HepG2 (cell line): Measurements from ENCODE around the gene EXPH5. TPM values are rescaled to one million over a fixed set of nuclear protein-coding genes. Genes with fewer than 3 reads are reported as not detected.
A peak's percentile ranks its signal among the peaks of the same experiment; 100 is the strongest.

Experiments
- CBX1 ChIP-seq: IDR thresholded peaks from one replicate; pipeline ENCODE4 v1.6.1; 2016; ENCODE audit warnings: antibody characterized with exemption, low read depth
- FOXJ3 ChIP-seq: sonication (generic); formaldehyde crosslinking; IDR thresholded peaks from 2 replicates; pipeline ENCODE4 v1.4.0; 2020; ENCODE audit warnings: missing genetic modification reagents, mild to moderate bottlenecking, borderline replicate concordance
- IRX3 ChIP-seq: sonication (generic); formaldehyde crosslinking; IDR thresholded peaks from 2 replicates; pipeline ENCODE4 v1.8.1; 2023; ENCODE audit warnings: mild to moderate bottlenecking, low read depth, missing genetic modification reagents, borderline replicate concordance
- KMT2A ChIP-seq: sonication (generic); formaldehyde crosslinking; IDR thresholded peaks from 2 replicates; pipeline ENCODE4 v1.4.0; 2020; ENCODE audit warnings: missing genetic modification reagents
- KMT2B ChIP-seq: IDR thresholded peaks from 2 replicates; pipeline ENCODE4 v1.6.1; 2016; ENCODE audit warnings: missing genetic modification reagents, missing compliant biosample characterization
- PAF1 ChIP-seq: IDR thresholded peaks from 2 replicates; pipeline ENCODE4 v1.6.1; 2016; ENCODE audit warnings: missing genetic modification reagents, missing compliant biosample characterization
- PHF20 ChIP-seq: sonication (generic); formaldehyde crosslinking; IDR thresholded peaks from 2 replicates; pipeline ENCODE4 v1.5.0; 2020; ENCODE audit warnings: mild to moderate bottlenecking, missing genetic modification reagents
- POLR2AphosphoS5 ChIP-seq: IDR thresholded peaks from 2 replicates; pipeline ENCODE4 v1.6.1; 2012; ENCODE audit warnings: low read depth, low read length
- RAD21 ChIP-seq: fragments of 450-650 bp; formaldehyde crosslinking; IDR thresholded peaks from 2 replicates; pipeline ENCODE4 v1.5.0; 2020; ENCODE audit warnings: mild to moderate bottlenecking
- SMAD3 ChIP-seq: sonication (generic); formaldehyde crosslinking; IDR thresholded peaks from 2 replicates; pipeline ENCODE4 v1.4.0; 2020; ENCODE audit warnings: missing genetic modification reagents
- ZNF180 ChIP-seq: sonication (generic); formaldehyde crosslinking; IDR thresholded peaks from 2 replicates; pipeline ENCODE4 v1.4.0; 2020; ENCODE audit warnings: low read depth, missing genetic modification reagents, borderline replicate concordance
- ZNF430 ChIP-seq: sonication (generic); formaldehyde crosslinking; IDR thresholded peaks from 2 replicates; pipeline ENCODE4 v1.9.0; 2021; ENCODE audit warnings: mild to moderate bottlenecking, missing genetic modification reagents
- ZNF607 ChIP-seq: sonication (generic); formaldehyde crosslinking; IDR thresholded peaks from 2 replicates; pipeline ENCODE4 v1.5.1; 2020; ENCODE audit warnings: missing genetic modification reagents, mild to moderate bottlenecking, borderline replicate concordance
- ZNF720 ChIP-seq: sonication (generic); formaldehyde crosslinking; IDR thresholded peaks from 2 replicates; pipeline ENCODE4 v1.4.0; 2020; ENCODE audit warnings: missing genetic modification reagents
- ZNF773 ChIP-seq: sonication (generic); formaldehyde crosslinking; IDR thresholded peaks from 2 replicates; pipeline ENCODE4 v1.4.0; 2020; ENCODE audit warnings: missing genetic modification reagents, borderline replicate concordance
- ZNF83 ChIP-seq: sonication (generic); formaldehyde crosslinking; IDR thresholded peaks from 2 replicates; pipeline ENCODE4 v1.4.0; 2020; ENCODE audit warnings: missing genetic modification reagents, mild to moderate bottlenecking, borderline replicate concordance
- ZNF879 ChIP-seq: sonication (generic); formaldehyde crosslinking; IDR thresholded peaks from 2 replicates; pipeline ENCODE4 v1.8.1; 2023; ENCODE audit warnings: missing genetic modification reagents
- polyA plus RNA-seq, 8 experiments: library from polyadenylated mRNA; depleted of rRNA in 3 of 8; stranded (reverse) in 7 of 8; unstranded in 1 of 8; fragments of >200 nt; fragmentation: Illumina TruSeq in 4 of 8; extraction: Trizol in 4 of 8; gene quantifications; 2 replicates each; pipeline versions ENCODE4 v1.2.1 to v1.2.3, GENCODE V29; 2011 to 2016; ENCODE audit warnings: low read depth in 4 of 8, missing spikeins in 1 of 8, mixed read lengths in 1 of 8; ENCODE audit not compliant: insufficient read depth in 1 of 8
- total RNA-seq, 5 experiments: library from RNA; depleted of rRNA; stranded (reverse); fragments of >200 nt; fragmentation: Illumina TruSeq; extraction: Trizol; gene quantifications; 2 replicates each; pipeline ENCODE4 v1.2.3, GENCODE V29; 2016; ENCODE audit warnings: low read depth in 1 of 5
- TF ChIP-seq, protein P1 (sequence below): sonication (generic); formaldehyde crosslinking; IDR thresholded peaks from 2 replicates; pipeline ENCODE4 v1.8.1; 2023; ENCODE audit warnings: mild to moderate bottlenecking, moderate library complexity, missing genetic modification reagents
- TF ChIP-seq, protein P2 (sequence below): sonication (generic); IDR thresholded peaks from 2 replicates; pipeline ENCODE4 v1.6.1; 2016; ENCODE audit warnings: low read depth, borderline replicate concordance
- TF ChIP-seq, protein P3 (sequence below): sonication (generic); formaldehyde crosslinking; conservative IDR thresholded peaks from 2 replicates; pipeline ENCODE4 v1.8.0; 2022; ENCODE audit warnings: low read depth, missing genetic modification reagents
- TF ChIP-seq, protein P4 (sequence below): sonication (generic); formaldehyde crosslinking; IDR thresholded peaks from 2 replicates; pipeline ENCODE4 v1.5.1; 2020; ENCODE audit warnings: mild to moderate bottlenecking, missing genetic modification reagents, moderate library complexity
- TF ChIP-seq, protein P5 (sequence below): sonication (generic); formaldehyde crosslinking; conservative IDR thresholded peaks from 2 replicates; pipeline ENCODE4 v1.4.0; 2020; ENCODE audit warnings: missing genetic modification reagents

Gene EXPH5
- total and polyA plus RNA-seq, 2 of the 13 experiments (the other 11 are each of a cell fraction or from before 2014, with no cell fraction given): under 0.01 to 0.02 TPM

DNA sequence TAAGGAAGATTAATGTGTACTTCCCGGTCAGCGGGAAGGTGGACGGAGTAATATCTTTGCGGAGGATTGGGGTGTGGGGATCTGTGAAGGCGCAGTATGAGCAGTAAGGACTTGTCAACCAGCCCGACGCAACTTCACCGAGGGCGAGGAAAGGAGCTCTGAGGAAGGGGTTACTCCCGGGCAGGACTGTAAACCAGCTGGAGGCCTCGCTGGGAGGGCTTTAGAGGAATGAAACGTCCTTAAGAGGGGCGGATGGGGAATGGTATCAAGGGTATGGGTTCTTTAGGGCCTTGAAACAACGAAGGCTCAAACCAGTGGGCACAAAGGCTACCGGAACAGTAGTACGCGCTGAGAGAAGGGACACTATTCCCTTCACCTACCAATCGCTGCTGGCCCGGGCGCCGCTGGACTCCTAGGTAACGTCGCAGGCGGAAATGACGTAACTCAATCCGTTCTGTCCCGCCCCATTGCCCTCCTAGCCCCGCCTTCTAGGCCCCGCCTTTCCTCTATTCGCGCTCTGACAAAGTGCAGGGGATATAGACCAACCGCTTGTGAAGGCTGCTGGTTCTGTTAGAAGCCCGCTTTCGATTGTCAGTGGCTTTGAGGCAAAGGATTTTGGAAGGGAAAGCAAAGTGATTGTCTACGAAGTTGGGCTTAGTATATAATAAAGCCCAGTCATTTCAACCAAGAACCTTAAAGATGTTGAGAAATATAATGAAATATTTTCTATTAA is 126.3 kb downstream of the EXPH5 start, which contains the start of gene C11orf65 (continued):
- peak; percentile 60; the same call in 1 of the 2 replicates for TF ChIP-seq ZNF607 (CRISPR knock-in tag)
- TF ChIP-seq ZNF879: no peak
- peak; percentile 69; the same call in 1 of the 2 replicates for TF ChIP-seq KMT2B
- TF ChIP-seq ZNF430 (CRISPR knock-in tag): peak; percentile 52; the same call in 1 of the 2 replicates
- TF ChIP-seq KMT2A: peak; percentile 75
- peak; percentile 94 for TF ChIP-seq PHF20 (CRISPR knock-in tag)
- TF ChIP-seq SMAD3: no peak; the same call in 1 of the 2 replicates
- no peak for TF ChIP-seq ZNF180
- TF ChIP-seq IRX3 (CRISPR knock-in tag): no peak
- no peak for TF ChIP-seq RAD21
- TF ChIP-seq, protein P1, sequence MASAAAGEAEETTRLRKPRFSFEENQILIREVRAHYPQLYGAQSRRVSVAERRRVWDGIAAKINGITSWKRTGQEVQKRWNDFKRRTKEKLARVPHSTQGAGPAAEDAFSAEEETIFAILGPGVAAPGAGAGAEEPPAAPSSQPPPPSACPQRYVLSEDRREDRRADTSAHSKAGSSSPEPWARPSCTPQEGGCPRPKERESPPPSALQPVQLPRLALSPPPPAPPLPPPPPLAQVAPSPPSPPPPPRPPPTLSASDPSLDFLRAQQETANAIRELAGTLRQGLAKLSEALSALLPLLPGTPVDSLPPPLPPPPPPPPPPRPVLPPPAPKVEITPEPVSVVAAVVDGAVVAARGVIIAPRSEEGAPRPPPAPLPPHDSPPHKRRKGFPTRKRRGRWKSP (CRISPR knock-in tag): peak; percentile 81
- TF ChIP-seq PAF1 (CRISPR knock-in tag): no peak
- TF ChIP-seq, protein P2, sequence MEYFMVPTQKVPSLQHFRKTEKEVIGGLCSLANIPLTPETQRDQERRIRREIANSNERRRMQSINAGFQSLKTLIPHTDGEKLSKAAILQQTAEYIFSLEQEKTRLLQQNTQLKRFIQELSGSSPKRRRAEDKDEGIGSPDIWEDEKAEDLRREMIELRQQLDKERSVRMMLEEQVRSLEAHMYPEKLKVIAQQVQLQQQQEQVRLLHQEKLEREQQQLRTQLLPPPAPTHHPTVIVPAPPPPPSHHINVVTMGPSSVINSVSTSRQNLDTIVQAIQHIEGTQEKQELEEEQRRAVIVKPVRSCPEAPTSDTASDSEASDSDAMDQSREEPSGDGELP: peak; percentile 56; the same call in 1 of the 2 replicates
- no peak for TF ChIP-seq FOXJ3 (CRISPR knock-in tag)
- no peak for TF ChIP-seq ZNF83 (CRISPR knock-in tag)
- TF ChIP-seq CBX1: no peak
- TF ChIP-seq ZNF773 (CRISPR knock-in tag): no peak
- TF ChIP-seq, protein P3, sequence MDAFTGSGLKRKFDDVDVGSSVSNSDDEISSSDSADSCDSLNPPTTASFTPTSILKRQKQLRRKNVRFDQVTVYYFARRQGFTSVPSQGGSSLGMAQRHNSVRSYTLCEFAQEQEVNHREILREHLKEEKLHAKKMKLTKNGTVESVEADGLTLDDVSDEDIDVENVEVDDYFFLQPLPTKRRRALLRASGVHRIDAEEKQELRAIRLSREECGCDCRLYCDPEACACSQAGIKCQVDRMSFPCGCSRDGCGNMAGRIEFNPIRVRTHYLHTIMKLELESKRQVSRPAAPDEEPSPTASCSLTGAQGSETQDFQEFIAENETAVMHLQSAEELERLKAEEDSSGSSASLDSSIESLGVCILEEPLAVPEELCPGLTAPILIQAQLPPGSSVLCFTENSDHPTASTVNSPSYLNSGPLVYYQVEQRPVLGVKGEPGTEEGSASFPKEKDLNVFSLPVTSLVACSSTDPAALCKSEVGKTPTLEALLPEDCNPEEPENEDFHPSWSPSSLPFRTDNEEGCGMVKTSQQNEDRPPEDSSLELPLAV: no peak
- TF ChIP-seq ZNF720 (CRISPR knock-in tag): no peak
- TF ChIP-seq, protein P4, sequence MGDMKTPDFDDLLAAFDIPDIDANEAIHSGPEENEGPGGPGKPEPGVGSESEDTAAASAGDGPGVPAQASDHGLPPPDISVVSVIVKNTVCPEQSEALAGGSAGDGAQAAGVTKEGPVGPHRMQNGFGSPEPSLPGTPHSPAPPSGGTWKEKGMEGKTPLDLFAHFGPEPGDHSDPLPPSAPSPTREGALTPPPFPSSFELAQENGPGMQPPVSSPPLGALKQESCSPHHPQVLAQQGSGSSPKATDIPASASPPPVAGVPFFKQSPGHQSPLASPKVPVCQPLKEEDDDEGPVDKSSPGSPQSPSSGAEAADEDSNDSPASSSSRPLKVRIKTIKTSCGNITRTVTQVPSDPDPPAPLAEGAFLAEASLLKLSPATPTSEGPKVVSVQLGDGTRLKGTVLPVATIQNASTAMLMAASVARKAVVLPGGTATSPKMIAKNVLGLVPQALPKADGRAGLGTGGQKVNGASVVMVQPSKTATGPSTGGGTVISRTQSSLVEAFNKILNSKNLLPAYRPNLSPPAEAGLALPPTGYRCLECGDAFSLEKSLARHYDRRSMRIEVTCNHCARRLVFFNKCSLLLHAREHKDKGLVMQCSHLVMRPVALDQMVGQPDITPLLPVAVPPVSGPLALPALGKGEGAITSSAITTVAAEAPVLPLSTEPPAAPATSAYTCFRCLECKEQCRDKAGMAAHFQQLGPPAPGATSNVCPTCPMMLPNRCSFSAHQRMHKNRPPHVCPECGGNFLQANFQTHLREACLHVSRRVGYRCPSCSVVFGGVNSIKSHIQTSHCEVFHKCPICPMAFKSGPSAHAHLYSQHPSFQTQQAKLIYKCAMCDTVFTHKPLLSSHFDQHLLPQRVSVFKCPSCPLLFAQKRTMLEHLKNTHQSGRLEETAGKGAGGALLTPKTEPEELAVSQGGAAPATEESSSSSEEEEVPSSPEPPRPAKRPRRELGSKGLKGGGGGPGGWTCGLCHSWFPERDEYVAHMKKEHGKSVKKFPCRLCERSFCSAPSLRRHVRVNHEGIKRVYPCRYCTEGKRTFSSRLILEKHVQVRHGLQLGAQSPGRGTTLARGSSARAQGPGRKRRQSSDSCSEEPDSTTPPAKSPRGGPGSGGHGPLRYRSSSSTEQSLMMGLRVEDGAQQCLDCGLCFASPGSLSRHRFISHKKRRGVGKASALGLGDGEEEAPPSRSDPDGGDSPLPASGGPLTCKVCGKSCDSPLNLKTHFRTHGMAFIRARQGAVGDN (CRISPR knock-in tag): peak; percentile 72
- TF ChIP-seq POLR2AphosphoS5: peak; percentile 97
- TF ChIP-seq, protein P5, sequence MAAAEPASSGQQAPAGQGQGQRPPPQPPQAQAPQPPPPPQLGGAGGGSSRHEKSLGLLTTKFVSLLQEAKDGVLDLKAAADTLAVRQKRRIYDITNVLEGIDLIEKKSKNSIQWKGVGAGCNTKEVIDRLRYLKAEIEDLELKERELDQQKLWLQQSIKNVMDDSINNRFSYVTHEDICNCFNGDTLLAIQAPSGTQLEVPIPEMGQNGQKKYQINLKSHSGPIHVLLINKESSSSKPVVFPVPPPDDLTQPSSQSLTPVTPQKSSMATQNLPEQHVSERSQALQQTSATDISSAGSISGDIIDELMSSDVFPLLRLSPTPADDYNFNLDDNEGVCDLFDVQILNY (CRISPR knock-in tag): no peak
